Trophoblast cell (in vitro differentiated cells and primary cell): Measurements from ENCODE around the gene FSTL5.

ENCODE experiments used
- DNase-seq, 2 donors: peaks; one replicate each; pipeline ENCODE4 v3.0.0-alpha.2; 2016
- H2AFZ ChIP-seq: 2 replicates; pipeline ENCODE4 v1.6.1; 2013; ENCODE audit warnings: low read length, moderate library complexity, mild to moderate bottlenecking; ENCODE audit not compliant: insufficient read depth, poor library complexity
- H2AK5ac ChIP-seq: 2 replicates; pipeline ENCODE4 v1.6.1; 2013; ENCODE audit warnings: mild to moderate bottlenecking, low read length
- H2BK120ac ChIP-seq: 2 replicates; pipeline ENCODE4 v1.6.1; 2013; ENCODE audit warnings: low read length, mild to moderate bottlenecking, moderate library complexity; ENCODE audit not compliant: insufficient read depth, poor library complexity
- H2BK12ac ChIP-seq: 2 replicates; pipeline ENCODE4 v1.6.1; 2013; ENCODE audit warnings: mild to moderate bottlenecking, low read length, moderate library complexity
- H2BK5ac ChIP-seq: 2 replicates; pipeline ENCODE4 v1.6.1; 2013; ENCODE audit warnings: low read length, low read depth, moderate library complexity, mild to moderate bottlenecking; ENCODE audit not compliant: poor library complexity
- H3K14ac ChIP-seq: 2 replicates; pipeline ENCODE4 v1.6.1; 2013; ENCODE audit warnings: mild to moderate bottlenecking, low read length
- H3K18ac ChIP-seq: 2 replicates; pipeline ENCODE4 v1.6.1; 2013; ENCODE audit warnings: mild to moderate bottlenecking, low read length
- H3K23ac ChIP-seq: 2 replicates; pipeline ENCODE4 v1.6.1; 2013; ENCODE audit warnings: low read length
- H3K27ac ChIP-seq: 2 replicates; pipeline ENCODE4 v1.5.1; 2013; ENCODE audit warnings: low read depth, mild to moderate bottlenecking, inconsistent platforms, low read length, moderate library complexity
- H3K27me3 ChIP-seq: 2 replicates; pipeline ENCODE4 v1.6.1; 2013; ENCODE audit warnings: inconsistent platforms, mild to moderate bottlenecking, low read length, moderate library complexity; ENCODE audit not compliant: insufficient read depth
- H3K36me3 ChIP-seq, 2 experiments: 1 replicate in 1 of 2; 2 replicates in 1 of 2; pipeline ENCODE4 v1.6.1; 2013; ENCODE audit warnings: low read length in 2 of 2, mild to moderate bottlenecking in 2 of 2, moderate library complexity in 1 of 2; ENCODE audit not compliant: insufficient read depth in 2 of 2, control insufficient read depth in 1 of 2
- H3K4ac ChIP-seq: 2 replicates; pipeline ENCODE4 v1.6.1; 2013; ENCODE audit warnings: low read depth, mild to moderate bottlenecking, low read length, moderate library complexity
- H3K4me1 ChIP-seq, 2 experiments: 1 replicate in 1 of 2; 2 replicates in 1 of 2; pipeline ENCODE4 v1.6.1; 2013; ENCODE audit warnings: low read length in 2 of 2, mild to moderate bottlenecking in 2 of 2, moderate library complexity in 1 of 2; ENCODE audit not compliant: insufficient read depth in 2 of 2, control insufficient read depth in 1 of 2
- H3K4me2 ChIP-seq: 2 replicates; pipeline ENCODE4 v1.6.1; 2013; ENCODE audit warnings: inconsistent platforms, mild to moderate bottlenecking, low read length, moderate library complexity
- H3K4me3 ChIP-seq: 2 replicates; pipeline ENCODE4 v1.5.1; 2013; ENCODE audit warnings: mild to moderate bottlenecking, low read depth, low read length, inconsistent platforms
- H3K79me1 ChIP-seq: one replicate; pipeline ENCODE4 v1.6.1; 2013; ENCODE audit warnings: low read length
- H3K79me2 ChIP-seq: 2 replicates; pipeline ENCODE4 v1.6.1; 2013; ENCODE audit warnings: low read length, mild to moderate bottlenecking; ENCODE audit not compliant: control insufficient read depth, insufficient read depth, poor library complexity
- H3K9ac ChIP-seq: 2 replicates; pipeline ENCODE4 v1.6.1; 2013; ENCODE audit warnings: mild to moderate bottlenecking, low read length
- H3K9me3 ChIP-seq: 2 replicates; pipeline ENCODE4 v1.6.1; 2013; ENCODE audit warnings: low read depth, mild to moderate bottlenecking, control low read depth, inconsistent platforms, low read length; ENCODE audit not compliant: insufficient read depth
- H4K12ac ChIP-seq: 2 replicates; pipeline ENCODE4 v1.6.1; 2013; ENCODE audit warnings: low read depth, mild to moderate bottlenecking, low read length, moderate library complexity
- H4K8ac ChIP-seq: 2 replicates; pipeline ENCODE4 v1.6.1; 2013; ENCODE audit warnings: low read depth, mild to moderate bottlenecking, low read length, moderate library complexity
- H4K91ac ChIP-seq: one replicate; pipeline ENCODE4 v1.6.1; 2013; ENCODE audit warnings: low read depth, mild to moderate bottlenecking, low read length, moderate library complexity
- WGBS: extraction: QIAGEN DNeasy Blood & Tissue Kit; methylation state at CpG from one replicate; pipeline ENCODE4 v1.1.7; 2013; ENCODE audit warnings: missing lambda C conversion rate; ENCODE audit not compliant: insufficient read length, insufficient coverage; ENCODE audit errors: extremely low coverage; 5-methylcytosine and 5-hydroxymethylcytosine counted together

FSTL5 gene

GRCh38 chr4:162140051-162140683 is 23.6 kb downstream of the FSTL5 start:
- H3K14ac ChIP-seq, result no peak overlapping the region
- no peak overlapping the region for H4K91ac ChIP-seq
- no peak overlapping the region for H2AK5ac ChIP-seq
- no peaks in the 10 kb centered on the region for H3K9me3 ChIP-seq
- no peak overlapping the region for H3K9ac ChIP-seq
- H3K4me2 ChIP-seq, result no peak overlapping the region
- H3K27ac ChIP-seq, result no peak overlapping the region
- H4K12ac ChIP-seq, result no peak overlapping the region
- H3K27me3 ChIP-seq, result no peaks in the 10 kb centered on the region
- no peak overlapping the region for H2BK5ac ChIP-seq
- no peak overlapping the region for H3K18ac ChIP-seq
- H2AFZ ChIP-seq, result no peak overlapping the region
- H3K79me2 ChIP-seq, result no peaks in the 10 kb centered on the region
- no peak overlapping the region for H2BK12ac ChIP-seq
- no peak overlapping the region for H3K23ac ChIP-seq
- H3K4me3 ChIP-seq, result no peak overlapping the region
- DNase-seq, result no peak
- no peak overlapping the region for H2BK120ac ChIP-seq
- H3K4me1 ChIP-seq, result no peaks in the 10 kb centered on the region
- H3K36me3 ChIP-seq, result no peaks in the 10 kb centered on the region
- no peak overlapping the region for H4K8ac ChIP-seq
- no peak overlapping the region for H3K4ac ChIP-seq
- no peaks in the 10 kb centered on the region for H3K79me1 ChIP-seq

DNA sequence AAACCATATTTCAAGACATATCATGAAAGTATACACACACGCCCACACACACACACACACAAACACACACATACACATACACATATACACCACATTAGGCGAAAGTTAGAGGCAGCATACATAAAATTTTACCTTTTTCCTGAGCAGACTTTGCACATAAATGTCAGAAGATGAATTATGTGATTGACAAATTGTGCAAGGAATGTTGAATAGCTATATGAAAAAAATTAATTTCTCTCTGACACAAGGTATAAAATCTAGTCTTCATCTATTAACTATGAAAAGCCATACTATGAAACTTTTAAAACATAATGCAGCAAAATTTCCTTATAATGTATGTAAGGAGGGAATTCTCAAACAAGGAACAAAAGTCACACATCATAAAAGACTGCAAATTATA is 24.4 kb downstream of the FSTL5 start:
- H3K23ac ChIP-seq, result no peak overlapping the region
- no peaks in the 10 kb centered on the region for H3K27me3 ChIP-seq
- no peak overlapping the region for H4K12ac ChIP-seq
- no peak overlapping the region for H3K4me3 ChIP-seq
- H2BK12ac ChIP-seq, result no peak overlapping the region
- no peak overlapping the region for H4K8ac ChIP-seq
- H3K4ac ChIP-seq, result no peak overlapping the region
- no peak overlapping the region for H3K9ac ChIP-seq
- WGBS, result no CpG with 5 or more reads among the region's 2 CpGs
- no peak overlapping the region for H2BK5ac ChIP-seq
- H3K4me1 ChIP-seq, result no peaks in the 10 kb centered on the region
- no peak overlapping the region for H2AFZ ChIP-seq
- H2AK5ac ChIP-seq, result no peak overlapping the region
- H3K9me3 ChIP-seq, result no peaks in the 10 kb centered on the region
- H3K79me2 ChIP-seq, result no peaks in the 10 kb centered on the region
- H3K79me1 ChIP-seq, result no peaks in the 10 kb centered on the region
- no peak overlapping the region for H2BK120ac ChIP-seq
- H3K4me2 ChIP-seq, result no peak overlapping the region
- no peak overlapping the region for H3K27ac ChIP-seq
- no peak overlapping the region for H3K14ac ChIP-seq
- DNase-seq, result no peak
- H3K18ac ChIP-seq, result no peak overlapping the region
- no peak overlapping the region for H4K91ac ChIP-seq
- no peaks in the 10 kb centered on the region for H3K36me3 ChIP-seq

- no peak overlapping the region for H4K8ac ChIP-seq
- no peak overlapping the region for H3K9ac ChIP-seq
- no peak overlapping the region for H3K23ac ChIP-seq
- WGBS, result no CpG with 5 or more reads among the region's 2 CpGs
- no peak overlapping the region for H2AK5ac ChIP-seq
- H3K79me1 ChIP-seq, result no peaks in the 10 kb centered on the region
- DNase-seq, result peak in 1 of 2 donors; percentile 10
- no peak overlapping the region for H3K18ac ChIP-seq
- H2BK12ac ChIP-seq, result no peak overlapping the region
- H3K4me3 ChIP-seq, result no peak overlapping the region
- no peaks in the 10 kb centered on the region for H3K9me3 ChIP-seq
- no peak overlapping the region for H3K4ac ChIP-seq
- no peak overlapping the region for H2BK120ac ChIP-seq
- H2BK5ac ChIP-seq, result no peak overlapping the region
- no peak overlapping the region for H2AFZ ChIP-seq
- H3K79me2 ChIP-seq, result no peaks in the 10 kb centered on the region
- H4K91ac ChIP-seq, result no peak overlapping the region
- no peak overlapping the region for H3K4me2 ChIP-seq
- H3K14ac ChIP-seq, result no peak overlapping the region
- H3K4me1 ChIP-seq, result no peaks in the 10 kb centered on the region
- no peak overlapping the region for H4K12ac ChIP-seq
- no peaks in the 10 kb centered on the region for H3K36me3 ChIP-seq
- no peaks in the 10 kb centered on the region for H3K27me3 ChIP-seq
- H3K27ac ChIP-seq, result no peak overlapping the region
Observed at GRCh38 chr4:162131256-162131655, 32.5 kb downstream of the FSTL5 start.

DNA sequence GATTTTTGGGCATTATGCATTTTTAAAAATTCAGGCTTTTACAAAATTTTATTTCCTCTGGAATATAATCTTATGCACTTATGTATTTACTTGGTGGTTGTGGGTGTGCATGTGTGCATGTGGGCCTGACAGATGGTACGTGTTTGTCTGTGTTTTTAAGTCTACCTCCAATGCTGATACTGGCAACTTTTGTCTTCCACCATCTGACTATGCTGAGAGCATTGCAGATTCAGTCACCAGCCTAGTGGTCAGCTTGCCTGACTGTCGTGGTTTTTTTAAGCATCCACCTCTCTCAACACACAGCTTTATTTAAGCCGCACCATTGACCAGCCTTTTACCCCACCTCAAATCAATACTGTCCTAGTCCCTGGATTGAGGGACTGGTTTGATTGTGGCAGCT is 37.1 kb downstream of the FSTL5 start:
- H3K9me3 ChIP-seq, result no peaks in the 10 kb centered on the region
- no peaks in the 10 kb centered on the region for H3K36me3 ChIP-seq
- no peak for DNase-seq
- H3K4ac ChIP-seq, result no peak overlapping the region
- H2BK120ac ChIP-seq, result no peak overlapping the region
- H3K79me1 ChIP-seq, result no peaks in the 10 kb centered on the region
- no peak overlapping the region for H3K4me3 ChIP-seq
- H3K79me2 ChIP-seq, result no peaks in the 10 kb centered on the region
- no peak overlapping the region for H4K12ac ChIP-seq
- H3K9ac ChIP-seq, result no peak overlapping the region
- WGBS, result no CpG with 5 or more reads among the region's 3 CpGs
- no peak overlapping the region for H2AK5ac ChIP-seq
- H3K4me1 ChIP-seq, result no peaks in the 10 kb centered on the region
- H3K27ac ChIP-seq, result no peak overlapping the region
- H3K18ac ChIP-seq, result no peak overlapping the region
- peak overlapping the region; percentile 27 for H3K23ac ChIP-seq
- no peak overlapping the region for H2BK12ac ChIP-seq
- H3K27me3 ChIP-seq, result no peaks in the 10 kb centered on the region
- H4K91ac ChIP-seq, result no peak overlapping the region
- H2AFZ ChIP-seq, result no peak overlapping the region
- H2BK5ac ChIP-seq, result no peak overlapping the region
- H3K4me2 ChIP-seq, result no peak overlapping the region
- no peak overlapping the region for H4K8ac ChIP-seq
- no peak overlapping the region for H3K14ac ChIP-seq
